ENCODE results near the gene ZNF678. TPM values are rescaled to one million over a fixed set of nuclear protein-coding genes. Genes with fewer than 3 reads are reported as not detected.
"Not testable (repeated sequence)": the region's sequence is repeated elsewhere in the genome, so short reads cannot be mapped to it uniquely, and the experiment has no call there.

The ZNF678 gene
- total and polyA plus RNA-seq, 9 of the 15 experiments (the other 6 are each of a cell fraction or from before 2014, with no cell fraction given): 3.0 to 16.8 (median 8.0) TPM

DNA sequence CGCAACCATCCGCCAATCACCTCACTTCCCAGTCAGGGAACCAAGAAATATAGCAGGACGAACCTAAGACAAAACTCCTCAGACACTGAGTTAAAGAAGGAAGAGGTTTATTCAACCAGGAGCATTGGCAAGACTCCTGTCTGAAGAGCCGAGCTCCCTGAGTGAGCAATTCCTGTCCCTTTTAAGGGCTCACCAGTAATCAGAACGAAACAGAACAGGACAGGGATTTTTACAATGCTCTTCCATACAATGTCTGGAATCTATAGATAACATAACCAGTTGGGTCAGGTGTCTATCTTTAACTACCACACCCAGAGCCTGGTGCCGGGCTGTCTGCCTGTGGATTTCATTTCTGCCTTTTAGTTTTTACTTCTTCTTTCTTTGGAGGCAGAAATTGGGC, 32.9 kb downstream of the ZNF678 start (continued):
- peak; percentile 60; the same call in 1 of the 2 replicates for TF ChIP-seq MTA3 (IDR thresholded peaks at IDR 0.05; ENCODE audit: borderline replicate concordance)
- 0 out of 2 replicates have a peak, but pooled peaks have one; percentile 32 for TF ChIP-seq HDAC2 (IDR thresholded peaks at IDR 0.05)
- TF ChIP-seq, protein P1, sequence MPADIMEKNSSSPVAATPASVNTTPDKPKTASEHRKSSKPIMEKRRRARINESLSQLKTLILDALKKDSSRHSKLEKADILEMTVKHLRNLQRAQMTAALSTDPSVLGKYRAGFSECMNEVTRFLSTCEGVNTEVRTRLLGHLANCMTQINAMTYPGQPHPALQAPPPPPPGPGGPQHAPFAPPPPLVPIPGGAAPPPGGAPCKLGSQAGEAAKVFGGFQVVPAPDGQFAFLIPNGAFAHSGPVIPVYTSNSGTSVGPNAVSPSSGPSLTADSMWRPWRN (IDR thresholded peaks at IDR 0.05; ENCODE audit: low read depth): peak; percentile 57; the same call in 1 of the 2 replicates
- TF ChIP-seq CBX3 (IDR thresholded peaks at IDR 0.05; ENCODE audit: borderline replicate concordance in 1 of 2, low read length in 2 of 2): peak in 1 of 2 experiments; percentile 48; a peak in 1 of 3 replicates
- TF ChIP-seq PHB2 (IDR thresholded peaks at IDR 0.05; ENCODE audit: low read depth): peak; percentile 55; the same call in 1 of the 2 replicates
- peak; percentile 81 for TF ChIP-seq TEAD4 (IDR thresholded peaks at IDR 0.05; ENCODE audit: low read length)
- TF ChIP-seq TEAD4 (CRISPR knock-in tag; IDR thresholded peaks at IDR 0.05; ENCODE audit: borderline replicate concordance): not testable (repeated sequence)
- TF ChIP-seq FOSL1 (tag; conservative IDR thresholded peaks at IDR 0.05): 0 out of 2 replicates have a peak, but pooled peaks have one; percentile 32
- TF ChIP-seq SMAD4 (CRISPR knock-in tag; conservative IDR thresholded peaks at IDR 0.05): peak; percentile 74
- TF ChIP-seq CXXC5 (CRISPR knock-in tag; IDR thresholded peaks at IDR 0.05): peak; percentile 56
- TF ChIP-seq ZEB2 (IDR thresholded peaks at IDR 0.05): peak; percentile 63; the same call in 1 of the 2 replicates
- peak; percentile 54; the same call in 1 of the 2 replicates for TF ChIP-seq SMARCE1 (IDR thresholded peaks at IDR 0.05)
- peak; percentile 91 for TF ChIP-seq TRIM28 (IDR thresholded peaks at IDR 0.05)
- peak; percentile 81 for TF ChIP-seq DMBX1 (CRISPR knock-in tag; IDR thresholded peaks at IDR 0.05; ENCODE audit: borderline replicate concordance)

All from K562 (cell line).